OCI-LY7 (cell line): Measurements from ENCODE around the gene PRKX. TPM values are rescaled to one million over a fixed set of nuclear protein-coding genes. Genes with fewer than 3 reads are reported as not detected.
"Not testable (repeated sequence)": the region's sequence is repeated elsewhere in the genome, so short reads cannot be mapped to it uniquely, and the experiment has no call there.

ENCODE experiments used
- BruUV-seq: library from RNA; stranded (reverse); fragments of 400-500 nt; replicated peaks from 2 replicates; lab custom pipeline; 2021; lab: Mats Ljungman, UMichigan
- CTCF ChIA-PET: fragments of 300-600 bp; sonication (Branson Sonifier 250); formaldehyde crosslinking; loops from one replicate; lab custom pipeline; 2022; ENCODE audit warnings: antibody characterized with exemption; ENCODE audit not compliant: unreplicated experiment; lab: Charles Lee
- POLR2A ChIA-PET: fragments of 300-600 bp; sonication (Branson Sonifier 250); formaldehyde crosslinking; loops from one replicate; lab custom pipeline; 2022; ENCODE audit warnings: antibody characterized with exemption; lab: Charles Lee
- DNase-seq: peaks from one replicate; pipeline ENCODE4 v3.0.0-alpha.2; 2015; ENCODE audit warnings: low spot score
- H2AFZ ChIP-seq: fragments of 200-600 bp; sonication (generic), shearing (Covaris generic); 2 replicates; pipeline ENCODE4 v1.6.1; 2014; ENCODE audit warnings: mild to moderate bottlenecking, antibody characterized with exemption, low read length, moderate library complexity
- H3K27ac ChIP-seq: fragments of 200-600 bp; sonication (generic); 2 replicates; pipeline ENCODE4 v1.5.1; 2014; ENCODE audit warnings: mixed run types, low read depth, mild to moderate bottlenecking, moderate library complexity, low read length, inconsistent platforms; ENCODE audit not compliant: poor library complexity, severe bottlenecking
- H3K36me3 ChIP-seq: fragments of 200-600 bp; sonication (generic); 2 replicates; pipeline ENCODE4 v1.6.1; 2014; ENCODE audit warnings: mild to moderate bottlenecking, antibody characterized with exemption, low read length, moderate library complexity, mixed read lengths; ENCODE audit not compliant: insufficient read depth
- H3K4me1 ChIP-seq: fragments of 200-600 bp; sonication (generic); 2 replicates; pipeline ENCODE4 v1.5.1; 2014; ENCODE audit warnings: mild to moderate bottlenecking, low read length; ENCODE audit not compliant: insufficient read depth, poor library complexity, severe bottlenecking
- H3K4me2 ChIP-seq: fragments of 200-600 bp; sonication (generic); 2 replicates; pipeline ENCODE4 v1.6.1; 2014; ENCODE audit warnings: mild to moderate bottlenecking, low read length
- H3K4me3 ChIP-seq: fragments of 200-600 bp; sonication (generic); 2 replicates; pipeline ENCODE4 v1.5.1; 2014; ENCODE audit warnings: mild to moderate bottlenecking, low read depth, low read length; ENCODE audit not compliant: poor library complexity, severe bottlenecking
- H3K79me2 ChIP-seq: fragments of 200-600 bp; sonication (generic); 2 replicates; pipeline ENCODE4 v1.6.1; 2016; ENCODE audit warnings: low read depth, mild to moderate bottlenecking, low read length, moderate library complexity, mixed read lengths; ENCODE audit not compliant: insufficient read depth
- H3K9me2 ChIP-seq: fragments of 200-600 bp; sonication (generic); 2 replicates; pipeline ENCODE4 v1.6.1; 2016; ENCODE audit warnings: mild to moderate bottlenecking, low read length, mixed read lengths; ENCODE audit not compliant: insufficient read depth
- H3K9me3 ChIP-seq: fragments of 200-600 bp; sonication (generic); 2 replicates; pipeline ENCODE4 v1.6.1; 2014; ENCODE audit warnings: mild to moderate bottlenecking, mixed run types, low read length, mixed read lengths
- H4K20me1 ChIP-seq: fragments of 200-600 bp; sonication (generic); 2 replicates; pipeline ENCODE4 v1.6.1; 2014; ENCODE audit warnings: mild to moderate bottlenecking, antibody characterized with exemption, low read length, moderate library complexity, mixed read lengths; ENCODE audit not compliant: insufficient read depth
- CTCF ChIP-seq: fragments of 200-600 bp; sonication (generic); conservative IDR thresholded peaks from 2 replicates; pipeline ENCODE4 v1.5.1; 2014; ENCODE audit warnings: mild to moderate bottlenecking, antibody characterized with exemption, low read length, moderate library complexity, mixed read lengths
- EZH2phosphoT487 ChIP-seq: fragments of 200-600 bp; sonication (generic); IDR thresholded peaks from 2 replicates; pipeline ENCODE4 v1.6.1; 2018; ENCODE audit warnings: low read depth, borderline replicate concordance, mild to moderate bottlenecking, mixed run types, antibody characterized with exemption, low read length, moderate library complexity, mixed read lengths
- intact Hi-C: fragments of 100-400 bp; cut with micrococcal nuclease; formaldehyde crosslinking; loops from one replicate; pipeline ENCODE4 v1.10.0; 2022; ENCODE audit not compliant: unreplicated experiment
- total RNA-seq, 2 experiments: library from RNA; depleted of rRNA in 1 of 2; stranded (reverse); fragments of >200 nt in 1 of 2; shearing (Covaris generic) in 1 of 2; gene quantifications; 2 replicates each; pipeline ENCODE4 v1.2.3, GENCODE V29; 2014 to 2022

Gene PRKX
- total RNA-seq, 2 experiments from 2014 or later, result 14.6 to 23.6 TPM

- no peak for TF ChIP-seq CTCF
- no peak for TF ChIP-seq EZH2phosphoT487
- H2AFZ ChIP-seq, result no peak overlapping the region
- H3K4me3 ChIP-seq, result no peak overlapping the region
- no peak overlapping the region for H3K27ac ChIP-seq
- no peak overlapping the region for H3K4me2 ChIP-seq
- intact Hi-C loops, result no loop called here
- BruUV-seq, result no TSS peak
- CTCF ChIA-PET, result no interaction called here
- H3K36me3 ChIP-seq, result no peaks in the 10 kb centered on the region
- no peaks in the 10 kb centered on the region for H4K20me1 ChIP-seq
- POLR2A ChIA-PET, result no interaction called here
- DNase-seq, result no peak
- H3K9me3 ChIP-seq, result no peaks in the 10 kb centered on the region
- H3K4me1 ChIP-seq, result peaks cover 6% of the 10 kb centered on the region
- H3K9me2 ChIP-seq, result no peaks in the 10 kb centered on the region
- H3K79me2 ChIP-seq, result peaks cover 6% of the 10 kb centered on the region; the same call in 1 of the 2 replicates
Observed at GRCh38 chrX:3706481-3706880, 7.0 kb downstream of the PRKX start.

- POLR2A ChIA-PET, H3K9me3 ChIP-seq, BruUV-seq, H4K20me1 ChIP-seq, intact Hi-C loops, H3K27ac ChIP-seq, DNase-seq, H3K36me3 ChIP-seq, H2AFZ ChIP-seq, H3K9me2 ChIP-seq, H3K4me2 ChIP-seq, H3K4me3 ChIP-seq, CTCF ChIA-PET, H3K79me2 ChIP-seq: not testable (repeated sequence)
- peaks cover 15% of the 10 kb centered on the region for H3K4me1 ChIP-seq
Observed at GRCh38 chrX:3703251-3703650, 10.2 kb downstream of the PRKX start.

- intact Hi-C loops, H3K36me3 ChIP-seq, H2AFZ ChIP-seq, DNase-seq, CTCF ChIA-PET, H3K27ac ChIP-seq, H3K79me2 ChIP-seq, BruUV-seq, H4K20me1 ChIP-seq, H3K9me3 ChIP-seq, POLR2A ChIA-PET, H3K9me2 ChIP-seq, H3K4me3 ChIP-seq, H3K4me2 ChIP-seq: not testable (repeated sequence)
- H3K4me1 ChIP-seq, result peaks cover 18% of the 10 kb centered on the region
Observed at GRCh38 chrX:3702095-3702494, 11.4 kb downstream of the PRKX start.

- BruUV-seq, intact Hi-C loops, CTCF ChIA-PET, H3K9me2 ChIP-seq, H2AFZ ChIP-seq, H3K36me3 ChIP-seq, H3K9me3 ChIP-seq, H3K79me2 ChIP-seq, H3K4me3 ChIP-seq, H3K4me2 ChIP-seq, H3K27ac ChIP-seq, DNase-seq, H4K20me1 ChIP-seq: not testable (repeated sequence)
- POLR2A ChIA-PET, result interaction anchor here (0.6 to 2.6 kb wide), 2 partner anchors 10 to 38 kb away, joined by 3 to 12 read pairs; no protein-coding TSS in a partner anchor
- H3K4me1 ChIP-seq, result peaks cover 18% of the 10 kb centered on the region
Observed at GRCh38 chrX:3701445-3701928, 12.0 kb downstream of the PRKX start.
